NCI-H2171 treated with DMSO at 0.1 percent for 48 hours (cell line): ENCODE measurements around the gene FARS2.

Experiments used
- DNase-seq: peaks from one replicate; lab custom pipeline; 2025; lab: John Stamatoyannopoulos, UW

Gene FARS2

DNA sequence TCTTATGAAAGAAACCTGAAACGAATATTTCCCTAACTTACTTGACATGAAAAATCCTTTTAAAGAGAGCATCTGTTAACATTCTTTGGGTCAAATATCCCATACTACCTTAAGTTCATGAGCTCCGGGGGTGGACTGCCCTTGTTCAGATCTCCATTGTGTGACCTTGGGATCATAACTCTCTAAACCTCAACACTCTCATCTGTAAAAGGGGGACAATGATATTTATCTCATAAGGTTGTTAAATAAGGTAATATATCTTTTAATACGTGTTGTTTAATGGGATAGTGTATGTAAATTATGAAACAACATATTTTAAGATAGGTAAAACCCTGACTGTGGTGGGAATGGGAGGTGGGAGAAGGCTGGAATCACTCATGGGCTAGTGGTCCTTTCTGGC, 326.3 kb downstream of the FARS2 start:
- no peak for DNase-seq

GRCh38 chr6:5589422-5590141, 328.3 kb downstream of the FARS2 start:
- DNase-seq: no peak

DNA sequence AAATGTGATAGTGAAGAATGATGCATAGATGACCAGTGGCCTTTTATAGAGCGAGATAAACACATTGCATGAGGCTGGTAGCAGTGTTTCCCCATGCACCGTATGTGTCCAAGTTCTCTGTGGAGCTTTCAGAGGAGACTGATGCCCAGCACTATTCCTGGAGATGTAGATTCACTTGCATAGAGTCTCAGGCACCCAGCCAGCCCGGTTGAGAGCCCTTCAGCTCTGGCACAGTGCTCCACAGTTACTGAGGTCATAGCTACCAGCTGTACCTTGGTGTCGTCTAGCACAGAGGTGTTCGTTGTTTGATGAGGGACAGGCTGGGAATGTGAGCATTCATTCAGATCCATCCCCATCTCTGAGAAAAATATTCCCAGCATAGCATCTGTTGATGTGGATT, 328.9 kb downstream of the FARS2 start:
- peak; percentile 4 for DNase-seq

- DNase-seq: no peak
Measured at GRCh38 chr6:5592886-5593519, 331.7 kb downstream of the FARS2 start.

GRCh38 chr6:5595184-5595583, 333.9 kb downstream of the FARS2 start:
- DNase-seq: no peak

- DNase-seq: no peak
Measured at GRCh38 chr6:5597413-5597812, 336.1 kb downstream of the FARS2 start.

DNA sequence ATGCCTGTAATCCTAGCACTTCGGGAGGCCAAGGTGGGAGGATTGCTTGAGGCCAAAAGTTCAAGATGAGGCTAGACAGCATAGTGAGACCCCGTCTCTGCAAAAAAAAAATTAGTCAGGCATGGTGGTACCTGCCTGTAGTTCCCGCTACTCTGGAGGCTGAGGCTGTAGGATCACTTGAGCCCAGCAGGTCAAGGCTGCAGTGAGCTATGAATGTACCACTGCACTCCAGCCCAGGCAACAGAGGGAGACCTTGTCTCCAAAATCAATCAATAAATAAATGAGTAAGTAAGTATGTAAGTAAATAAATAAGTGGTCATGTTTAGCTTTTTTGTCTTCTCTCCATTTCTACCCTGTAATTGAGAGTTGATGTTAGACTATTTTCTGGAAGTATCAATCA, 336.8 kb downstream of the FARS2 start:
- no peak for DNase-seq

GRCh38 chr6:5599127-5599526, 337.8 kb downstream of the FARS2 start:
- DNase-seq: no peak

DNA sequence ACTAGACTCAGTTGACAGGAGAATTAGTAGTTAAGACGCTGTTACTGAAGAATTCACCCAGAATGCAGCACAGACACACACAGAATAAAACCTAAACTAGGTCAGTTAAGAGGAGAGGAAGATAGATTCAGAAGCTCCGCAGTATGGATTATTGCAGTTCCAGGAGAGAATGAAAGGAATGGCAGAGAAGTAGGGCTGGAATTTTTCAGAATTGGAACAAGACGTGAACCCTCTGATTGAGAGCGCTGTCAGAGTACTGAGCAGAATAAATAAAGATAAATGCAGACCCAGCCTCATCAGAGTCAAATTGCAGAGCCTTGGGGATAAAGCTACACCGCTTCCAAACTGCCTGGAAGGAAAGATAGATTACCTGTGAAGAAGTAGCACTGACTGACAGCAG, 344.6 kb downstream of the FARS2 start:
- no peak for DNase-seq

DNA sequence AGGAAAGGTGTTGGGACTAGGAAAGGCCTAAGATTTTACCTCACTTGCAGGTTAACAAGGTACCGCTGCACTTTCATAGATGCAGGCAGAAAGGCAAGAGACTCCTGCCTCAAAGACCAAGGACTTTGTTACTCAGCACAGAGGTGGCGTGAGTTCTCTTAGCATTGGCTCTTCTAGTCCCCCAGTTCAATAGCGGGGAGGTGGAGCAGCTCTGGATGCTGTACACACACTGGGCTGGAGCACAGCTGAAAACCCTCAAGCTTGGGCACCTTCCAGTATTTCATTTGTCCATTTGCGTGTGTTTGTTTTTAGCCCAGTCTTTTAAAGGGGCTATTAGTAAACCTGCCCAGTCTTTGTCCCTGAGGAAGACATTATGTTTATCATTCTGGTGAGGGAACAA, 345.2 kb downstream of the FARS2 start:
- no peak for DNase-seq

DNA sequence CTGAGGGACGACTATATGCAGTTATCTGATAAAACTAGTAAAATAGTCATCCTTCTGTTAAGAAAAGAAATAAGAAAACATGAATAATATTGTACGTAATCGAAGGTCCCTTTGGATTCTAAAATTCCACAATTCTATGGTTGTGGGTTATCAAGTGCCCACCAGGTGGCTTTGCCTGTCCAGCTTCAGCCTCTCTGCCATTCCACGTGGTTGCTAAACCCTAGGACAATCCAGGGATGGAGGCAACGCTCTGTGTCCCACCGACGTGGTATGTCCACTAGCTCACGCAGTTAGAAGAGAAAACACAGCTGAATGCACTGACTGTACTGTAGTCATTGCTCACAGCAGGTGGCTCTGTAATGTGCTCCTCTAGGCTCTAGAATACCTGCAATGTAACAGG, 349.3 kb downstream of the FARS2 start:
- no peak for DNase-seq

DNA sequence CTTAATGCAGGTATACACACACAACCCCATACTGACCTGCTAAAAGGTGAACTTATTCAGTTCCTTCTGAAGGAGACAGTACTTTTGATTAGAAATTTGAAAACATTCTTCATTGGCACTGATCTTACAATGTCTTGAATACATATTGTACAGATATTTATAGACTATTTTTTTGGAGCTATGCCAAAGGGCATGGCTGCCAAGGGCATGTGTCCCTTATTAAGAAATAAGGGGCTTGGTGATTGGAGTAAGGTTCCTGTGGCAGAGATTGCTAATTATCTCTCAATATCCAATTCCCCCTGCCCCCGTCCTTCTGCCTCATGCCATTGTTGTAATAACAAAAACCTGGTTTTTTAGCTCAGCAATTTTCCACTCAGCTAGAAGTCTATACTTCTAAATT, 355.9 kb downstream of the FARS2 start:
- no peak for DNase-seq

GRCh38 chr6:5619249-5619648, 357.9 kb downstream of the FARS2 start:
- DNase-seq: no peak

DNA sequence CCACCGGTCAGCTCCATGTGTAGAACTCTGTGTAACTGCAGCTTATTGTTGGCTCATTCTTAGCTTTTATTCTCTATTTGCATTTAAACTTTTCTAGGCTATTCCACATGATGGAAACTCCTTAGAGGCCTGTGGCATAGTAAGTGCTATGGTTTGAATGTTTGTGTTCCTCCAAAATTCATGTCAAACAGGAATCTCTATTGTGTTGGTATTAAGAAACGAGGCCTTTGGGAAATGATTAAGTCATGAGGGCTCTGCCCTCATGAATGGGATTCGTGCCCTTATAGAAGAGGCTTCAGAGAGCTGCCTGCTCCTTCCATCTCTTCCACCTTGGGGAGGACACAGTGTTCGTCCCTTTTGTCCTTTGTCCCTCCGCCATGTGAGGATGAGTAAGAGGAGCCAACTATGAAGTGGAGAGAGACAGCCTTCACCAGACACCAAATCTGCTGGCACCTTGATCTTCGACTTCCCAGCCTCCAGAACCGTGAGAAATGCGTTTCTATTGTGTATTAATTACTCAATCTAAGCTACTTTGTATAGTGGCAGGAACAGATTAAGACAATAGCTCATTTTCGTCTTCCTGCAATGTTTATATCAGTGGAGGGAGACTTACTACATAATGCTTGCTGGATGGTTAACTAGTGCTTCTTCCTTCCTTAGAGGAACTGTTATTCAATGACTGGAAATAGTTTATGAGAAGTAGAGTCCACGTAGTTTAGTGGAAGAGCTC, 361.1 kb downstream of the FARS2 start:
- DNase-seq: no peak

DNA sequence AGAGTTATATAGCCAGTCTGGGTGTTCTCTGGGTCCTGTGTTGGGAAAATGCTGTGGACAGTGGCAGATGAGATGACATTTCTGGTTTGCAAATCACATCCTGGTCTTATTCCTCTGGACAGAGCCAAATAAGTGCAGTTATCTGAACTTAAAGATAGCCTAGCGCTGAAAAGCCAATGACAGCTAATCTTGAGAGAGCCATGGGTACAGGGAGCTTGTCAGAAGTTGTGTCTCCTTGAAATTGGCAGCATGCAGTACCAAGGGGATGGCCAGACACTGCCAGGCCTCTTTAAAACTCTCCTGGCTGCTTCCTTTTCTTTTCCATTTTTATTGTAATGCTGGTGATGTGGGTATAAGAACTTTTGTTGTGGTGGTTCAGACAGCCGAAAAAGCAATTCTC, 362.5 kb downstream of the FARS2 start:
- no peak for DNase-seq

DNA sequence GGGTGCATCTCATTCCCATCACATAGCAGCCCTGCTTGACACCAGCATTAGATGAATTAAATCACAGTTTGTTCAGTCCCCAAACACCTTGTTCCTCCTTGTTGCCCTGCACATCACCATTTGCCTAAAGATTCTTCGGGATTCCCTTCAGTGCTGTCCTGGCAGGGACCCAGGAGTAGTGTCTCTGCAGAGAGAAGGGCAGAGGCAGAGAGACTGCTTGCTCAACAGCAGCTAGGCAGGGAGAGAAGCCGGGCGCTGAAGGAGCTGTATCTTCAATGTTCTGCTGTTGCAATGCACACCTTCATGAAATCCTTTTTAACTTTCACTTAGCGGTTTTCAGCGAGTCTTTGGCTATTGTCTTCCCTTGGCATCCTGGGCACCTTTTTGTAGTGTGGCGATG, 362.9 kb downstream of the FARS2 start:
- no peak for DNase-seq

DNA sequence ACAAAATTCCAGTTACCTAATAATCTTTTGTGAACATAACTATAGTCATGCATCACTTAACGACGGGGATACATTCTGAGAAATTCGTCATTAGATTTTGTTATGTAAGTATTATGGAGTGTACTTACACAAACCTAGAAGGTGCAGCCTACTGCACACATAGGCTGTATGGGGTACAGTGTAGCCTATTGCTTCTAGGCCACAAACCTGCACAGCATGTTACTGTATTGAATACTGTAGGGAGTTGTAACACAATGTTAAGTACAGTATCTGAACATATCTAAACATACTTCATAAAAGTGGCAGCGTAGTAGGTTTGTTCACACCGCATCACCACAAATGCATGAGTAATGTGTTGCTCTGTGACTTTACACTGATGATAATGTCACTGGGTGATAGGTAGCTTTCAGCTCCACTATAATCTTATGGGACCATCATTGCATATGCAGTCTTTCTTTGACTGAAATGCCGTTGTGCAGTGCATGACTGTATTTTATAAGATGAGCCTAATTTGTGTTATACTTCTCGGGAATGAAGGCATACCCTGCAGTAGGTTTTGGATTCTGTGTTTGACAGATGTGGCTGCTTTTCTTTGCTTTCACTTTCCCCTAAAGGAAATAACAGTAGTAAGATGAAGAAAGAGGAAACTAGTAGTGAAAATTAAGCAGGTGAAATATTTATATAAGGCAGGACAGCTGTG, 365.6 kb downstream of the FARS2 start:
- no peak for DNase-seq

- DNase-seq: no peak
Measured at GRCh38 chr6:5630636-5631035, 369.3 kb downstream of the FARS2 start.

GRCh38 chr6:5632348-5632935, 371.1 kb downstream of the FARS2 start:
- no peak for DNase-seq

DNA sequence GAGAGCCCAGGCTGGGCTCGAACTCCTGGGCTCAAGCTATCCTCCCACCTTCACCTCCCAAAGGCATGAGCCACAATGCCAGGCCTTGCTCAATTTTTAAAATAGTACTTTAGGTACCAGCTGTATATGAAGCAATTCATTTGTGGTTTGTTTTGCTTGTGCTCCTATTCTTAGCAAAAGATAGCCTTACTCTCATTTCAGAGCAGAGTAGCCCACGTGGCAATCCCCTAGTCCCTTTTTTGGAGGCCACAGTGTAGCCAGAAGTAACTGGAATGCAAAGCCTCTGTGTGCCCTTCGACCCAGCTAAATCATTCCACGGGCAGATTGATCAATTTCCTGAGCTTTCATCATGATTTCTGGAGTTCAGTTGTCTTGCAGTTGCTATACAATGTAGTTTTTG, 373.2 kb downstream of the FARS2 start:
- no peak for DNase-seq

DNA sequence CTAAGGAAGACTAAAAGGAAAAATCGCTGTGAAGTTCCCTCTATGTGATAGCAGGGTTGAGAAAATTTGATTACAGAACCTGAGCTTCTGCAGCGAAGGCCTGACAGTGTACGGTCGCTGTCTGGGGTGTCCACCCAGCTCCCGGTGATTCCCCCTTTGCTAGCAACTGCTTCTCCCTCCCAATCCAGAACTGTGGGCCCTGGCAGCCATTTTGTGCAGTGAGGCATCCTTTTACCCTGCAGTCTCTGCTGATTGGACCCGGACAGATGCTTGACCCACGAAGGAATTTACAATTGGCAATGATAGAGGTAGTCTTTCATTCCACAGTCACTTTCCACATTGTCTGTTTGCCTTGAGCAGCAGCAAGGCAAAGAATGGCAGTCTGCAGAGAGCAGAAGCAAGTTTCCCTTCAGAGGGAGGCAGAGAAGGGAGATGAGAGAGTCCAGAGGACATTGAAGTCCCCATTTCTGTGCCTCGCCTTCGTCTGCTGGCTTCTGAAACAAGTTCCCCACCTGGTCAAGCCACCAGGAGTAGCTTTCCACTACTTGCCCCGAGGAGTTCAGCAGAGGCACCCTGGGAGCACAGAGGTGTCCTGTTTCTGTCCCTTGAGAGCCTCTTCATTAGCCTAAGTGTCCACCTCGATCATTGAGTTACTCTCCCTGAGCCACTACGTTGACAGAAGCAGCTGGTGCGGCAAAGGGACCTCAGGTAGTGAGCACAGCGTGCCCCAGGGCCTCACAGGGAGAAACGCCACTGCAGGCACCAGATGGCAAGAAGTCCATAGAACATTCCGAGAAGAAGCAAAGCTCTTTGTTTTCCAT, 375.1 kb downstream of the FARS2 start:
- no peak for DNase-seq
